ENCODE measurements around the gene SPINT1.

SPINT1 gene

DNA sequence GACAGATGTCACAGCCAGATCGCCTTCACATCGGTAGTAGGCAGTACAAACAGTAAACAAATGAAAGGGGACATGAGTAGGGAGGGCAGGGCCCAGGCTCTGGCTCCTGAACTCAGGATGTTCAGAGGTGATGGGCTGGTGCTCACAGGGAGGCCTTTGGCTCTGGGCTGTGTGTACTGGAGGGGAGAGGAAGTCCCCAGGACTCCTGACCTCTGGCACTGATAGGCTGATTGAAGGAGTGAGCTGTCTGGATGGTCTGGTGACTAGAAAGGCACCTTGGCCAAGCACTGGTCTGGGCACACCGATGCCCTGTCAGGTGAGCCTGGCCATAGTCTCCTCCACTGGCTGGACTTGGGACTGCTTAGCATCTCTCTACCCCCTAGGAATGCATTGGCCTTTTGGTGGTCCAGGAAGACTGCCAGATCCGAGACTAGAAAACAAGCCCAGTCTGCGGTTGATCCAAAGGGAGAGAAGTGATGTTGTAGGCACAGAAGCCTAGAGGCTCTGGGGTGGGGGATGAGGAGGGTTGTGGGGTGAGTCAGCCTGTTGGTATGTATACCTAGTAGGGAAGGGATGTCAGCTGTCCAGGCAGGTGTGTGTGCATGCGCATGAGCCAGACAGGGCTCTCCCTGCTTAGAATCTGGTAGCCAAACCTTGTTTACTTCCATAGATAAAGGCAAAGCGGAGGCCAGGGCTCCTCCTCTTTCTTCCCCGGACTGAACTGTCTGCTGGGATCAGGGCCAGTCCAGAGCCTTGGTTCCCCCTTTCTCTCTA, 1.9 kb downstream of the SPINT1 start:
- Histone ChIP-seq H3K9me3 (ENCODE audit: control insufficient read depth, low read length) (no peaks in the 10 kb centered on the region), H3K4me1 (ENCODE audit: control insufficient read depth, insufficient read depth, low read length, poor library complexity, severe bottlenecking) (peaks cover 10% of the 10 kb centered on the region), H3K36me3 (ENCODE audit: control insufficient read depth, insufficient read depth, low read length) (no peaks in the 10 kb centered on the region), H3K27me3 (replicated peaks; ENCODE audit: control insufficient read depth, insufficient read depth, low read length, poor library complexity, severe bottlenecking) (no peaks in the 10 kb centered on the region), H3K4me3 (ENCODE audit: insufficient read depth, low read depth, low read length, poor library complexity, severe bottlenecking) (no peak overlapping the region), H3K27ac (ENCODE audit: insufficient read depth, low read length, poor library complexity, severe bottlenecking) (no peak overlapping the region)
- no peak for DNase-seq

DNA sequence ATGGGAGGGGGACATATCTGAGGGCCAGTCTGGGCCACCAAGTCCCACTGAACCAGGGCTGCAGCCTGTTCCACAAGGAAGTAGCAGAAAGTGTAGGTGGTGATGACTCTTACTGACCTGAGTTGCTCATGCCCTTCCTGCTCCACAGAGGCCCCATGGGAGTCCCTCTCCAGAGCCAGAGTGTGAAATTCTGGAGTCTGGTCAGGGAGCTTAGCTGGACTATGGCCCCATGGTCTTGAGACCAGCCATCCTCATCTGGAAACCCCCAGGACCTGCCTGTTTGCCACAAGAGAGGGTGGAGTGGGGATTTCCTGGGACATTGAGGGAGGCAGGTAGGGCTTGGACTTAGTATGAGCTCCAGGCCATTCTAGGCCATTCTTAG, 3.0 kb downstream of the SPINT1 start:
- no peak for DNase-seq
- Histone ChIP-seq H3K4me1 (ENCODE audit: control insufficient read depth, insufficient read depth, low read length, poor library complexity, severe bottlenecking) (peaks cover 10% of the 10 kb centered on the region), H3K36me3 (ENCODE audit: control insufficient read depth, insufficient read depth, low read length) (no peaks in the 10 kb centered on the region), H3K27me3 (replicated peaks; ENCODE audit: control insufficient read depth, insufficient read depth, low read length, poor library complexity, severe bottlenecking) (no peaks in the 10 kb centered on the region), H3K27ac (ENCODE audit: insufficient read depth, low read length, poor library complexity, severe bottlenecking) (no peak overlapping the region), H3K4me3 (ENCODE audit: insufficient read depth, low read depth, low read length, poor library complexity, severe bottlenecking) (no peak overlapping the region), H3K9me3 (ENCODE audit: control insufficient read depth, low read length) (no peaks in the 10 kb centered on the region)

DNA sequence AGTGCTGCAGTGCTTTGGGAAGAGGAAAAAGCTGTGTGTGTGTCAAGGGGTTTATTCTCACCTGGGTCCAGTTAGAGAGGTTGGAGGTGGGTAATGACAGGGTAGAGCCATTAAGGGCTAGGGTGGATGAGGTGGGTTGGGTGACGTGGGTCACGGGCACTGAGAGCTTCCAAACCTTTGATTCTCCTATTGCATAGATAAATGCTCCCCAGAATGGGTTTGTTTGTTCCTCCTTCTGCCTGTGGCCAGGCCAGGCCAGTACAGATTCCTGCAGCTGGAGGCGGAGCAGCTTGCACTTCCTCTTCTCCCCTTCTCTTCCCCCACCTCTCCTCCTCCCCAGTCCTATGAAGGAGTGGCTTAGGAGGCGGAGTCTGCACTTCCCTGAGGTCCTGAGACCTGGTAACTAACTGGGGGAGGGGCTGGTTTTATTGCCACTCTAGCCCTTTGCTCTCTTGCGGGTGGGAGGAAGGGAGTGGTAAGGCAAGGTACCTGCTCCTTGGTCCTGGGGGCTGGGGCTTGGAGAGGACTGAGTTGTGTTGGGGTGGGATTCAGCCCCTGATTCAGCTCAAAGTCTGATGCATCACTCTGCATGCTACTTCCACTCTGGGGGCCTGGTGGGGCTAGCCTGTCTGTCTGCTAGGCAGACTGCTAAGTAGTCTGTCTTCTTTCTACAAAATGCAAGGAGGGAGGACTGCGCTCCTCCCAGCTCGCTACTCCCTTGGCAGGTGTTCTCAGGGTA, 3.5 kb downstream of the SPINT1 start:
- no peak overlapping the region for H3K27ac ChIP-seq (ENCODE audit: insufficient read depth, low read length, poor library complexity, severe bottlenecking)
- DNase-seq = no peak

DNA sequence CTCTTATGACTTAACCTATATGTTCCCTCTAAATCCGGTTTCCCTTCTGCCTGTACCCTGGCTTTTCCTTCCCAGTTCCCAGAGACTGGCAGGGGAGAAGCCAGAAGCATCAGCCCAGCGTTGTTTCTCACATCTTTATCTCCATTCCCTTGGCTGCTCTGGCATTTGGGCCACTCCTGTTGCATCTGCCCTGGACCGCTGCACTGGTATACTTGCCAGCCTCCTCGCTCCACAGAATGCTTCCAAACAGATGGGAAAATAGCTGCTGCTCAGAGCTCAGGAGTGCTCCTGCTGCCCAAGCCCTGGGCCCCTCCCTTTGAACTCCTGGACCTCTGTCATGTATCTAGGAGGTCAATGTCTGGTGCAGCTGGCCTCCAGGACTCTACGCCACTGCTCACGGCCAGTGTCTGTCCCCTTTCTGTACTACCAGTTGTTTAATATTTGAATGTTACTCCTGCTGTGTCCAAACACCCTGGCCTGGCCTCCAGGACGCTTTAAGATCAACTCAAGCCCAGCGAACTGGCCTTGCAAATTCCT, 6.8 kb downstream of the SPINT1 start:
- no peaks in the 10 kb centered on the region for H3K9me3 ChIP-seq (ENCODE audit: control insufficient read depth, low read length)
- H3K4me1 ChIP-seq (ENCODE audit: control insufficient read depth, insufficient read depth, low read length, poor library complexity, severe bottlenecking) = no peaks in the 10 kb centered on the region
- H3K27me3 ChIP-seq (replicated peaks; ENCODE audit: control insufficient read depth, insufficient read depth, low read length, poor library complexity, severe bottlenecking) = no peaks in the 10 kb centered on the region
- no peak for DNase-seq
- H3K4me3 ChIP-seq (ENCODE audit: insufficient read depth, low read depth, low read length, poor library complexity, severe bottlenecking) = no peak overlapping the region
- H3K36me3 ChIP-seq (ENCODE audit: control insufficient read depth, insufficient read depth, low read length) = no peaks in the 10 kb centered on the region
- H3K27ac ChIP-seq (ENCODE audit: insufficient read depth, low read length, poor library complexity, severe bottlenecking) = no peak overlapping the region

More for the DNA sequence above, 3.5 kb downstream of the SPINT1 start:
- no peaks in the 10 kb centered on the region for H3K36me3 ChIP-seq (ENCODE audit: control insufficient read depth, insufficient read depth, low read length)
- no peaks in the 10 kb centered on the region for H3K27me3 ChIP-seq (replicated peaks; ENCODE audit: control insufficient read depth, insufficient read depth, low read length, poor library complexity, severe bottlenecking)
- H3K9me3 ChIP-seq (ENCODE audit: control insufficient read depth, low read length) = no peaks in the 10 kb centered on the region
- H3K4me3 ChIP-seq (ENCODE audit: insufficient read depth, low read depth, low read length, poor library complexity, severe bottlenecking) = no peak overlapping the region
- peaks cover 10% of the 10 kb centered on the region for H3K4me1 ChIP-seq (ENCODE audit: control insufficient read depth, insufficient read depth, low read length, poor library complexity, severe bottlenecking)

DNA sequence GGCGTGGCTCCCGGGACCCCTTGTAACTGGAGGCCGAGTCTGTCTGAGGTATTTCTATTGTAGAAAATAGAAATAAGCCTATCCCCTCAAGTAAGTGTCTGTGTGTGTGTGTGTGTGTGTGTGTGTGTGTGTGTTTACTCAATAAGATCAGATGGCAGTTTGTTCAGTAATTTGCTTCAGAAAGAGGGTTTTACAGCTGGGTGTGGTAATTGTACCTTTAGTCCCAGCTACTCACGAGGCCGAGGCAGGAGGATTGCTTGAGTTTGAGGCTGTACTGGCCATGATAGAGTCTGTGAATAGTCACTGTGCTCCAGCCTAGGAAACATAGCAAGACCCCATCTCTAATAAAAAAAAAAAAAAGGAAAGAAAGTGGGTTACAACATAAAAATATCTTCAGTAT, 8.7 kb downstream of the SPINT1 start:
- no peaks in the 10 kb centered on the region for H3K9me3 ChIP-seq (ENCODE audit: control insufficient read depth, low read length)
- H3K4me1 ChIP-seq (ENCODE audit: control insufficient read depth, insufficient read depth, low read length, poor library complexity, severe bottlenecking) = no peaks in the 10 kb centered on the region
- no peak overlapping the region for H3K4me3 ChIP-seq (ENCODE audit: insufficient read depth, low read depth, low read length, poor library complexity, severe bottlenecking)
- DNase-seq = no peak
- H3K36me3 ChIP-seq (ENCODE audit: control insufficient read depth, insufficient read depth, low read length) = no peaks in the 10 kb centered on the region
- no peak overlapping the region for H3K27ac ChIP-seq (ENCODE audit: insufficient read depth, low read length, poor library complexity, severe bottlenecking)
- H3K27me3 ChIP-seq (replicated peaks; ENCODE audit: control insufficient read depth, insufficient read depth, low read length, poor library complexity, severe bottlenecking) = no peaks in the 10 kb centered on the region

DNA sequence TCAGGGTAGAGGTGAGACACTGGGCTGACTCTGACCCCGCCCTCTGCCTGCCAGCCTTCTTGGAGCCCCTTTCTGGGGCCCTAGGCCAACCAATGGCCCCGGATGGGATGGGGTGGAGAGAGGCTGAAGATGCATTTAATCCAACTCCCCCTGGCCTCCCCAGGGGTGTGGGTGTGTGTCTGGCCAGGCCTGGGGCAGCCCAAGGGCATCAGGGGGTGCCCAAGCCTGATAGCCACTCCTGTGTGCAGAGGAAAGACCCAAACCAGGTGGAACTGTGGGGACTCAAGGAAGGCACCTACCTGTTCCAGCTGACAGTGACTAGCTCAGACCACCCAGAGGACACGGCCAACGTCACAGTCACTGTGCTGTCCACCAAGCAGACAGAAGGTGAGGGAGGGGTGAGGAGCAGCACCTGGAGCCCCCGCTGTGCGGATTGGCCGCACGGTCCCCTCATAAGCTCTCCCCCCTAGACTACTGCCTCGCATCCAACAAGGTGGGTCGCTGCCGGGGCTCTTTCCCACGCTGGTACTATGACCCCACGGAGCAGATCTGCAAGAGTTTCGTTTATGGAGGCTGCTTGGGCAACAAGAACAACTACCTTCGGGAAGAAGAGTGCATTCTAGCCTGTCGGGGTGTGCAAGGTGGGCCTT, 9.5 kb downstream of the SPINT1 start:
- no peaks in the 10 kb centered on the region for H3K36me3 ChIP-seq (ENCODE audit: control insufficient read depth, insufficient read depth, low read length)
- no peaks in the 10 kb centered on the region for H3K9me3 ChIP-seq (ENCODE audit: control insufficient read depth, low read length)
- no peaks in the 10 kb centered on the region for H3K4me1 ChIP-seq (ENCODE audit: control insufficient read depth, insufficient read depth, low read length, poor library complexity, severe bottlenecking)
- no peaks in the 10 kb centered on the region for H3K27me3 ChIP-seq (replicated peaks; ENCODE audit: control insufficient read depth, insufficient read depth, low read length, poor library complexity, severe bottlenecking)
- no peak overlapping the region for H3K4me3 ChIP-seq (ENCODE audit: insufficient read depth, low read depth, low read length, poor library complexity, severe bottlenecking)
- no peak for DNase-seq
- H3K27ac ChIP-seq (ENCODE audit: insufficient read depth, low read length, poor library complexity, severe bottlenecking) = no peak overlapping the region

DNA sequence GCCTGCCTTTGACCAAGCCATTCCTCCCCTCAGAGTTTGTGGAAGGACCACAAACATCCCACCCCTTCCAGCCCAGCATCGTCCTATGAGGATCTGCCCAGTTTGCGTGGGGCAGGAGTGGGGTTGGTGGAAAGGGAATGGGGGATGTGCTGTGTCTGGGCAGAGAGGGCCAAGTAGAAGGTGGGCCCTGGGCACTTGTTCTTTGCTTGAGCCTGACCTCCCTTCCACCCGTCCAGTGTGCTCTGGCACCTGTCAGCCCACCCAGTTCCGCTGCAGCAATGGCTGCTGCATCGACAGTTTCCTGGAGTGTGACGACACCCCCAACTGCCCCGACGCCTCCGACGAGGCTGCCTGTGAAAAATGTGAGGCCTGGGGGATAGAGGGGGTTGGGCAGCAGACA, 10.3 kb downstream of the SPINT1 start:
- no peaks in the 10 kb centered on the region for H3K36me3 ChIP-seq (ENCODE audit: control insufficient read depth, insufficient read depth, low read length)
- no peak overlapping the region for H3K27ac ChIP-seq (ENCODE audit: insufficient read depth, low read length, poor library complexity, severe bottlenecking)
- no peak overlapping the region for H3K4me3 ChIP-seq (ENCODE audit: insufficient read depth, low read depth, low read length, poor library complexity, severe bottlenecking)
- peaks cover 1% of the 10 kb centered on the region for H3K4me1 ChIP-seq (ENCODE audit: control insufficient read depth, insufficient read depth, low read length, poor library complexity, severe bottlenecking)
- no peak for DNase-seq
- no peaks in the 10 kb centered on the region for H3K27me3 ChIP-seq (replicated peaks; ENCODE audit: control insufficient read depth, insufficient read depth, low read length, poor library complexity, severe bottlenecking)
- no peaks in the 10 kb centered on the region for H3K9me3 ChIP-seq (ENCODE audit: control insufficient read depth, low read length)

DNA sequence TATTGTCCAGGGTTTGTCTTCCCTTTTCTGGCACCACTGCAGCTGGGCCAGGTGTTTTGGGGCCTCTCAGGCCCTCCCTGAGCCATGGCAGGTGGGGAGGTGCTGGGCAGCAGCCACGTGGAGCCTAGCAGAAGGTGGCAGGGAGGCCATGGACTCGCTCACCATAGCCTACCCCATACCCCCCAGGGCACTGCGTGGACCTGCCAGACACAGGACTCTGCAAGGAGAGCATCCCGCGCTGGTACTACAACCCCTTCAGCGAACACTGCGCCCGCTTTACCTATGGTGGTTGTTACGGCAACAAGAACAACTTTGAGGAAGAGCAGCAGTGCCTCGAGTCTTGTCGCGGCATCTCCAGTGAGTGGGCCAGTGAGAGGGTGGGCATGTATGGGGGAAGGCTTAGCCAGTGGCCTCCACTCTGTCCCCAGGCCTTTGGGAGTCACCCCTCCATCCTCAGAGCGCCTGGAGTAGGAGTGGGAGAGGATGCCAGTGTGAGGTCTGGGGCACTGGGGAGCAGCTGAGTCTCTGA, 11.9 kb downstream of the SPINT1 start:
- no peak overlapping the region for H3K4me3 ChIP-seq (ENCODE audit: insufficient read depth, low read depth, low read length, poor library complexity, severe bottlenecking)
- H3K4me1 ChIP-seq (ENCODE audit: control insufficient read depth, insufficient read depth, low read length, poor library complexity, severe bottlenecking) = peaks cover 3% of the 10 kb centered on the region
- H3K27ac ChIP-seq (ENCODE audit: insufficient read depth, low read length, poor library complexity, severe bottlenecking) = no peak overlapping the region
- H3K36me3 ChIP-seq (ENCODE audit: control insufficient read depth, insufficient read depth, low read length) = no peaks in the 10 kb centered on the region
- no peaks in the 10 kb centered on the region for H3K9me3 ChIP-seq (ENCODE audit: control insufficient read depth, low read length)
- H3K27me3 ChIP-seq (replicated peaks; ENCODE audit: control insufficient read depth, insufficient read depth, low read length, poor library complexity, severe bottlenecking) = no peaks in the 10 kb centered on the region
- no peak for DNase-seq

DNA sequence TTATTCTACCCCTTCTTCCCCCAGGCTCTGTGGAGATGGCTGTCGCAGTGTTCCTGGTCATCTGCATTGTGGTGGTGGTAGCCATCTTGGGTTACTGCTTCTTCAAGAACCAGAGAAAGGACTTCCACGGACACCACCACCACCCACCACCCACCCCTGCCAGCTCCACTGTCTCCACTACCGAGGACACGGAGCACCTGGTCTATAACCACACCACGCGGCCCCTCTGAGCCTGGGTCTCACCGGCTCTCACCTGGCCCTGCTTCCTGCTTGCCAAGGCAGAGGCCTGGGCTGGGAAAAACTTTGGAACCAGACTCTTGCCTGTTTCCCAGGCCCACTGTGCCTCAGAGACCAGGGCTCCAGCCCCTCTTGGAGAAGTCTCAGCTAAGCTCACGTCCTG, 12.9 kb downstream of the SPINT1 start:
- Histone ChIP-seq H3K36me3 (ENCODE audit: control insufficient read depth, insufficient read depth, low read length) (no peaks in the 10 kb centered on the region), H3K4me1 (ENCODE audit: control insufficient read depth, insufficient read depth, low read length, poor library complexity, severe bottlenecking) (peaks cover 3% of the 10 kb centered on the region), H3K27ac (ENCODE audit: insufficient read depth, low read length, poor library complexity, severe bottlenecking) (no peak overlapping the region)

More for the DNA sequence above, 12.9 kb downstream of the SPINT1 start:
- Histone ChIP-seq H3K27me3 (replicated peaks; ENCODE audit: control insufficient read depth, insufficient read depth, low read length, poor library complexity, severe bottlenecking) (no peaks in the 10 kb centered on the region), H3K4me3 (ENCODE audit: insufficient read depth, low read depth, low read length, poor library complexity, severe bottlenecking) (no peak overlapping the region), H3K9me3 (ENCODE audit: control insufficient read depth, low read length) (no peaks in the 10 kb centered on the region)
- no peak for DNase-seq

Measured in effector memory CD4-positive, alpha-beta T cell (primary cell).